Ovary (tissue), 9 donors: ENCODE measurements around the gene CRYL1. TPM values are rescaled to one million over a fixed set of nuclear protein-coding genes. Genes with fewer than 3 reads are reported as not detected.

Source experiments
- DNase-seq, 5 donors: peaks; one replicate each; pipeline ENCODE4 v3.0.0-alpha.2; 2019 to 2020
- H3K27ac ChIP-seq, 2 donors: fragments of 200-600 bp; one replicate each; pipeline versions ENCODE4 v1.5.1 to v1.8.0; 2019 to 2022
- H3K27me3 ChIP-seq: fragments of 200-600 bp; one replicate; pipeline ENCODE4 v1.8.0; 2022
- H3K36me3 ChIP-seq: fragments of 200-600 bp; sonication (generic); one replicate; pipeline ENCODE4 v1.5.1; 2019
- H3K4me1 ChIP-seq: one replicate; pipeline ENCODE4 v1.8.1; 2013; ENCODE audit warnings: mild to moderate bottlenecking, moderate library complexity; ENCODE audit not compliant: insufficient read depth
- H3K4me3 ChIP-seq: fragments of 200-600 bp; sonication (generic); one replicate; pipeline ENCODE4 v1.5.1; 2017
- H3K9me3 ChIP-seq, 2 donors: fragments of 200-600 bp in 1 of 2; sonication (generic) in 1 of 2; one replicate each; pipeline versions ENCODE4 v1.5.1 to v1.8.1; 2013 to 2019; ENCODE audit warnings: mild to moderate bottlenecking in 1 of 2, moderate library complexity in 1 of 2
- EP300 ChIP-seq: sonication (generic); formaldehyde crosslinking; IDR thresholded peaks from one replicate; pipeline ENCODE4 v1.6.1; 2017; ENCODE audit warnings: antibody characterized with exemption
- POLR2A ChIP-seq: fragments of 450-650 bp; IDR thresholded peaks from one replicate; pipeline ENCODE4 v1.6.1; 2017; ENCODE audit warnings: antibody characterized with exemption, mild to moderate bottlenecking, moderate library complexity
- WGBS, 3 donors: extraction: QIAGEN DNeasy Blood & Tissue Kit in 1 of 3; methylation state at CpG; one replicate each; pipeline versions ENCODE4 v1.1.5 to v1.1.7; 2013 to 2017; 5-methylcytosine and 5-hydroxymethylcytosine counted together
- intact Hi-C, 4 donors: fragments of 100-400 bp; cut with DNase I; formaldehyde crosslinking; loops; one replicate each; pipeline versions ENCODE4 v1.11.0 to v1.15.1; 2022 to 2023
- polyA plus RNA-seq, 2 donors: library from polyadenylated mRNA; stranded (reverse); fragments of 200-250 nt in 1 of 2; fragments of 350-450 nt in 1 of 2; fragmentation: Illumina TruSeq in 1 of 2; extraction: RNeasy Lipid Tissue Mini Kit (QIAGEN cat#74804) in 1 of 2; gene quantifications; one replicate each; pipeline ENCODE4 v1.2.3, GENCODE V29; 2013 to 2014
- total RNA-seq, 7 donors: library from RNA; depleted of rRNA in 2 of 7; stranded (reverse); fragments of >200 nt in 2 of 7; fragmentation: NEBNext Ultra II Directional in 3 of 7; extraction: Animal tissue kit (Norgen Biotek cat#: 25700) in 3 of 7; gene quantifications; one replicate each; pipeline versions ENCODE4 v1.1.0 to v1.2.4, GENCODE V29; 2016 to 2023
- TF ChIP-seq, protein P1 (sequence below), 3 donors: fragments of 450-650 bp in 2 of 3; fragments of 200-600 bp in 1 of 3; IDR thresholded peaks; one replicate each; pipeline versions ENCODE4 v1.5.1 to v1.8.0; 2016 to 2022; ENCODE audit warnings: antibody characterized with exemption in 3 of 3, mild to moderate bottlenecking in 1 of 3
- donor health status: DM: no; HTN: no; CAD: no; lungs with moderate emphysema.
- donor health status: DM: no; HTN: no; CAD: no.
- donor health status: Bipolar disorder and iron deficiency.
- donor health status: DM: yes; HTN: yes; CAD: no.
- donor health status: DM: no; HTN: no; CAD: no.
- donor health status: DM: yes; HTN: yes; CAD: no.

The CRYL1 gene
- total and polyA plus RNA-seq, 9 donors: 17.3 to 41.7 (median 25.8) TPM

GRCh38 chr13:20363172-20363571, 162.5 kb downstream of the CRYL1 start:
- WGBS, 3 donors: 86 to 91% (median 89%) methylated on average over 8 of the region's 8 CpGs
- no peak for TF ChIP-seq EP300
- Histone ChIP-seq H3K27me3 (no peaks in the 10 kb centered on the region), H3K36me3 (no peaks in the 10 kb centered on the region), H3K4me1 (no peaks in the 10 kb centered on the region), H3K27ac (no peak overlapping the region), H3K9me3 (no peaks in the 10 kb centered on the region), H3K4me3 (no peak overlapping the region)
- no peak for DNase-seq
- intact Hi-C loops: no loop called here

DNA sequence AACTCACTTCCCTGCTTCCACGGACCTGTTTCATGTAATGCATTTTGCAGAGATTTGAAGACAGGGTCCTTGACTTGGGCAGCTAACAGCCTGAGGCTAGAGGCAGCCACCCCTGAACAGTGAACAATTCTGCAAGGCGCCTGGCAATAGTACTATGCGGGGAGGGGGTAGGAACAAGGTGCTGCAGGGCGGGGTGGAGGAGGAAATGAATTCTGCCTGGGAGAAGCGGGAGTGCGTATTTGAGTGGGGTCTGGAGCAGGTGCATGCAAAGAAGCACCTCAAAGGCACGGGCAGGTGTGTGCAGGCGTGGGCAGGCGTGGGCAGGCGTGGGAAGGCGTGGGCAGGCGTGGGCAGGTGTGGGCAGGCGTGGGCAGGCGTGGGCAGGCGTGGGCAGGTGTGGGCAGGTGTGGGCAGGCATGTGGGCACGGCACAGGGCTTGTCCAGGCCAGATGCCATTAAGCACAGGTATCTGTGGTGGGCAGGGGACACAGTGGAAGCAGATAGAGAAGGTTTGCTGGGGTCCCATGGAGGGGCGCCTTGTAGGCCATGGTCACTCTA, 163.1 kb downstream of the CRYL1 start:
- DNase-seq: no peak
- Histone ChIP-seq H3K9me3 (no peaks in the 10 kb centered on the region), H3K4me1 (no peaks in the 10 kb centered on the region), H3K27ac (no peak overlapping the region), H3K36me3 (no peaks in the 10 kb centered on the region), H3K27me3 (no peaks in the 10 kb centered on the region), H3K4me3 (no peak overlapping the region)
- 75 to 82% (median 77%) methylated on average over 17 of the region's 17 CpGs for WGBS, 3 donors
- intact Hi-C loops: no loop called here
- TF ChIP-seq, protein P1, sequence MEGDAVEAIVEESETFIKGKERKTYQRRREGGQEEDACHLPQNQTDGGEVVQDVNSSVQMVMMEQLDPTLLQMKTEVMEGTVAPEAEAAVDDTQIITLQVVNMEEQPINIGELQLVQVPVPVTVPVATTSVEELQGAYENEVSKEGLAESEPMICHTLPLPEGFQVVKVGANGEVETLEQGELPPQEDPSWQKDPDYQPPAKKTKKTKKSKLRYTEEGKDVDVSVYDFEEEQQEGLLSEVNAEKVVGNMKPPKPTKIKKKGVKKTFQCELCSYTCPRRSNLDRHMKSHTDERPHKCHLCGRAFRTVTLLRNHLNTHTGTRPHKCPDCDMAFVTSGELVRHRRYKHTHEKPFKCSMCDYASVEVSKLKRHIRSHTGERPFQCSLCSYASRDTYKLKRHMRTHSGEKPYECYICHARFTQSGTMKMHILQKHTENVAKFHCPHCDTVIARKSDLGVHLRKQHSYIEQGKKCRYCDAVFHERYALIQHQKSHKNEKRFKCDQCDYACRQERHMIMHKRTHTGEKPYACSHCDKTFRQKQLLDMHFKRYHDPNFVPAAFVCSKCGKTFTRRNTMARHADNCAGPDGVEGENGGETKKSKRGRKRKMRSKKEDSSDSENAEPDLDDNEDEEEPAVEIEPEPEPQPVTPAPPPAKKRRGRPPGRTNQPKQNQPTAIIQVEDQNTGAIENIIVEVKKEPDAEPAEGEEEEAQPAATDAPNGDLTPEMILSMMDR (IDR thresholded peaks at IDR 0.05): no peak
- TF ChIP-seq POLR2A (no peak), EP300 (no peak)

GRCh38 chr13:20360835-20361412, 164.7 kb downstream of the CRYL1 start:
- TF ChIP-seq, protein P1 (IDR thresholded peaks at IDR 0.05): no peak
- TF ChIP-seq POLR2A (no peak), EP300 (no peak)
- no peaks in the 10 kb centered on the region for H3K36me3 ChIP-seq
- intact Hi-C loops: no loop called here
- 51 to 56% (median 53%) methylated on average over 5 of the region's 5 CpGs for WGBS, 3 donors
- DNase-seq: no peak
- no peak overlapping the region for H3K27ac ChIP-seq
- H3K4me3 ChIP-seq: no peak overlapping the region
- H3K4me1 ChIP-seq: no peaks in the 10 kb centered on the region
- no peaks in the 10 kb centered on the region for H3K27me3 ChIP-seq
- no peaks in the 10 kb centered on the region for H3K9me3 ChIP-seq

DNA sequence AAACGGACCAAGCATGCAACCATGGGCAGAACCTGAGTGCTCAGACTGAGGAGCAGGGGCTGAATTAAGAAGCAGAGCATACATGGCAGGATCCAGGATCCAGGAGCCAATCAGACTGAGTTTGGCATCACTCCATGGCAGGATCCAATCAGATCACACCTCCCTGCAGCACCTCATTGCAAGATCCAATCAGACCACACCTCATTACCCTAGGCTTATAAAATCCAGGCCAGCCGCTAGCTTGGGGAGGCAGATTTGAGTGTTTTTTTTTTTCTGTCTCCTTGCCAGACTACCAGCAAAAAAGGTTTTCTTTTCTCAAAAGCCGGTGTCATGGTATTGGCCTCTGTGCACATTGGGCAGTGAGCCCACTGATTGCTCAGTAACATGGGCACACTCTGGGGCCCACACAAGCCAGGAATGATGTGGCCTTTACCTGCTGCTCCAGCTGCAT, 165.6 kb downstream of the CRYL1 start:
- 59 to 74% (median 64%) methylated on average over 3 of the region's 3 CpGs for WGBS, 3 donors
- Histone ChIP-seq H3K36me3 (no peaks in the 10 kb centered on the region), H3K27me3 (no peaks in the 10 kb centered on the region), H3K4me3 (no peak overlapping the region), H3K27ac (no peak overlapping the region), H3K9me3 (no peaks in the 10 kb centered on the region), H3K4me1 (no peaks in the 10 kb centered on the region)
- TF ChIP-seq POLR2A (no peak), EP300 (no peak)
- TF ChIP-seq, protein P1 (IDR thresholded peaks at IDR 0.05): no peak
- intact Hi-C loops: no loop called here
- DNase-seq: no peak

- H3K27me3 ChIP-seq: no peaks in the 10 kb centered on the region
These were observed 166.3 kb downstream of the CRYL1 start for GRCh38 chr13:20359335-20359734.

More at GRCh38 chr13:20359335-20359734, 166.3 kb downstream of the CRYL1 start:
- intact Hi-C loops: no loop called here
- H3K9me3 ChIP-seq: no peaks in the 10 kb centered on the region
- no peak overlapping the region for H3K27ac ChIP-seq
- no peaks in the 10 kb centered on the region for H3K4me1 ChIP-seq
- H3K4me3 ChIP-seq: no peak overlapping the region
- WGBS, 3 donors: 84 to 86% (median 84%) methylated on average over 5 of the region's 5 CpGs
- DNase-seq: no peak
- TF ChIP-seq POLR2A: no peak
- no peak for TF ChIP-seq EP300
- TF ChIP-seq, protein P1 (IDR thresholded peaks at IDR 0.05): no peak
- H3K36me3 ChIP-seq: no peaks in the 10 kb centered on the region
